Neural progenitor cell (in vitro differentiated cells): Measurements from ENCODE around the gene UBN2. TPM values are rescaled to one million over a fixed set of nuclear protein-coding genes. Genes with fewer than 3 reads are reported as not detected.

Source experiments
- DNase-seq: peaks from one replicate; pipeline ENCODE4 v3.0.0-alpha.2; 2016; ENCODE audit warnings: low spot score
- H2AFZ ChIP-seq: fragments of 200-600 bp; sonication (generic); replicated peaks from 2 replicates; pipeline ENCODE4 v1.6.1; 2016; ENCODE audit warnings: antibody characterized with exemption
- H3F3A ChIP-seq: fragments of 200-600 bp; sonication (generic); 2 replicates; pipeline ENCODE4 v1.6.1; 2016; ENCODE audit warnings: antibody characterized with exemption, low read depth
- H3K27ac ChIP-seq: fragments of 200-600 bp; sonication (generic); 2 replicates; pipeline ENCODE4 v1.5.1; 2016; ENCODE audit warnings: mild to moderate bottlenecking
- H3K27me3 ChIP-seq: fragments of 200-600 bp; sonication (generic); 2 replicates; pipeline ENCODE4 v1.6.1; 2016; ENCODE audit warnings: mild to moderate bottlenecking, moderate library complexity
- H3K36me3 ChIP-seq: fragments of 200-600 bp; sonication (generic); 2 replicates; pipeline ENCODE4 v1.5.1; 2016
- H3K4me1 ChIP-seq: fragments of 200-600 bp; sonication (generic); 2 replicates; pipeline ENCODE4 v1.6.1; 2016; ENCODE audit warnings: mixed run types
- H3K4me2 ChIP-seq: fragments of 200-600 bp; sonication (generic); 2 replicates; pipeline ENCODE4 v1.6.1; 2016
- H3K4me3 ChIP-seq: fragments of 200-600 bp; sonication (generic); 2 replicates; pipeline ENCODE4 v1.5.1; 2016
- H3K79me2 ChIP-seq: fragments of 200-600 bp; sonication (generic); 2 replicates; pipeline ENCODE4 v1.6.1; 2016; ENCODE audit warnings: low read depth
- H3K9ac ChIP-seq: fragments of 200-600 bp; sonication (generic); 2 replicates; pipeline ENCODE4 v1.6.1; 2016
- H3K9me3 ChIP-seq: fragments of 200-600 bp; sonication (generic); 2 replicates; pipeline ENCODE4 v1.5.1; 2016; ENCODE audit warnings: low read depth
- H4K20me1 ChIP-seq: fragments of 200-600 bp; sonication (generic); 2 replicates; pipeline ENCODE4 v1.6.1; 2016; ENCODE audit warnings: low read depth
- H3K27ac Mint-ChIP-seq: 3 replicates; pipeline ENCODE4 v1.8.0; 2021; ENCODE audit warnings: mixed read lengths
- H3K27me3 Mint-ChIP-seq: 2 replicates; pipeline ENCODE4 v1.8.0; 2022; ENCODE audit warnings: low read depth, mild to moderate bottlenecking, inconsistent platforms, moderate library complexity, mixed read lengths; ENCODE audit not compliant: insufficient read depth
- H3K36me3 Mint-ChIP-seq: 3 replicates; pipeline ENCODE4 v1.8.0; 2021; ENCODE audit warnings: mixed read lengths
- H3K4me1 Mint-ChIP-seq: 3 replicates; pipeline ENCODE4 v1.8.0; 2021; ENCODE audit warnings: mixed read lengths
- H3K4me3 Mint-ChIP-seq: 3 replicates; pipeline ENCODE4 v1.8.0; 2021; ENCODE audit warnings: mild to moderate bottlenecking, moderate library complexity, mixed read lengths
- H3K9me3 Mint-ChIP-seq: 3 replicates; pipeline ENCODE4 v1.8.0; 2020; ENCODE audit warnings: mixed read lengths
- CTCF ChIP-seq: fragments of 200-600 bp; sonication (generic); IDR thresholded peaks from 2 replicates; pipeline ENCODE4 v1.5.1; 2017; ENCODE audit warnings: antibody characterized with exemption, mild to moderate bottlenecking
- EZH2 ChIP-seq: fragments of 200-600 bp; sonication (generic); IDR thresholded peaks from 2 replicates; pipeline ENCODE4 v1.6.1; 2017; ENCODE audit warnings: antibody characterized with exemption, mild to moderate bottlenecking, moderate library complexity
- EZH2phosphoT487 ChIP-seq: fragments of 200-600 bp; sonication (generic); IDR thresholded peaks from 2 replicates; pipeline ENCODE4 v1.6.1; 2017; ENCODE audit warnings: antibody characterized with exemption
- total RNA-seq: library from RNA; depleted of rRNA; stranded (reverse); fragments of >200 nt; gene quantifications from 2 replicates; pipeline ENCODE4 v1.2.3, GENCODE V29; 2015; ENCODE audit warnings: low replicate concordance

The UBN2 gene
- total RNA-seq, 1 donor from 2014 or later, result 19.5 TPM

GRCh38 chr7:139286144-139286543 is 55.1 kb downstream of the UBN2 start:
- Histone ChIP-seq H3K27me3 (no peaks in the 10 kb centered on the region), H3K27ac (no peak overlapping the region), H4K20me1 (no peaks in the 10 kb centered on the region), H3K4me2 (no peak overlapping the region), H3K4me1 (no peaks in the 10 kb centered on the region), H3K36me3 (peaks cover 8% of the 10 kb centered on the region), H3K9me3 (no peaks in the 10 kb centered on the region), H3K4me3 (no peak overlapping the region), H3K9ac (no peak overlapping the region), H3F3A (no peaks in the 10 kb centered on the region), H3K79me2 (no peaks in the 10 kb centered on the region), H2AFZ (no peak overlapping the region)
- Mint-ChIP-seq H3K27me3 (peaks cover 3% of the 10 kb centered on the region), H3K36me3 (peaks cover 27% of the 10 kb centered on the region), H3K9me3 (no peaks in the 10 kb centered on the region), H3K4me1 (no peaks in the 10 kb centered on the region), H3K27ac (no peak overlapping the region), H3K4me3 (no peak overlapping the region)
- no peak for TF ChIP-seq CTCF
- no peak for TF ChIP-seq EZH2phosphoT487
- no peak for TF ChIP-seq EZH2
- DNase-seq, result no peak

GRCh38 chr7:139292821-139293220 is 61.8 kb downstream of the UBN2 start:
- H3K36me3 Mint-ChIP-seq, result peaks cover 12% of the 10 kb centered on the region
- no peaks in the 10 kb centered on the region for H3F3A ChIP-seq
- no peaks in the 10 kb centered on the region for H3K4me1 ChIP-seq
- H3K79me2 ChIP-seq, result no peaks in the 10 kb centered on the region
- no peak overlapping the region for H3K4me3 Mint-ChIP-seq
- H3K36me3 ChIP-seq, result no peaks in the 10 kb centered on the region
- no peak overlapping the region for H3K27ac ChIP-seq
- peaks cover 5% of the 10 kb centered on the region for H3K4me1 Mint-ChIP-seq
- H3K27me3 ChIP-seq, result no peaks in the 10 kb centered on the region
- TF ChIP-seq CTCF, result no peak
- no peak for TF ChIP-seq EZH2phosphoT487
- no peak overlapping the region for H3K4me3 ChIP-seq
- H2AFZ ChIP-seq, result no peak overlapping the region
- no peaks in the 10 kb centered on the region for H3K9me3 ChIP-seq
- H4K20me1 ChIP-seq, result no peaks in the 10 kb centered on the region
- H3K9me3 Mint-ChIP-seq, result no peaks in the 10 kb centered on the region
- H3K4me2 ChIP-seq, result no peak overlapping the region
- no peak for DNase-seq
- H3K27me3 Mint-ChIP-seq, result no peaks in the 10 kb centered on the region
- no peak overlapping the region for H3K9ac ChIP-seq
- no peak overlapping the region for H3K27ac Mint-ChIP-seq

GRCh38 chr7:139293534-139293933 is 62.5 kb downstream of the UBN2 start:
- Histone ChIP-seq H4K20me1 (no peaks in the 10 kb centered on the region), H3F3A (no peaks in the 10 kb centered on the region), H3K27me3 (no peaks in the 10 kb centered on the region), H3K4me3 (no peak overlapping the region), H3K27ac (no peak overlapping the region), H2AFZ (no peak overlapping the region), H3K9ac (no peak overlapping the region), H3K4me1 (no peaks in the 10 kb centered on the region), H3K4me2 (no peak overlapping the region), H3K9me3 (no peaks in the 10 kb centered on the region), H3K36me3 (no peaks in the 10 kb centered on the region), H3K79me2 (no peaks in the 10 kb centered on the region)
- Mint-ChIP-seq H3K9me3 (no peaks in the 10 kb centered on the region), H3K27ac (no peak overlapping the region), H3K36me3 (peaks cover 6% of the 10 kb centered on the region), H3K27me3 (no peaks in the 10 kb centered on the region), H3K4me1 (peaks cover 8% of the 10 kb centered on the region), H3K4me3 (no peak overlapping the region)
- no peak for DNase-seq
- no peak for TF ChIP-seq EZH2phosphoT487
- TF ChIP-seq EZH2, result no peak
- no peak for TF ChIP-seq CTCF

- Mint-ChIP-seq H3K4me3 (no peak overlapping the region), H3K9me3 (no peaks in the 10 kb centered on the region), H3K27ac (no peak overlapping the region), H3K27me3 (no peaks in the 10 kb centered on the region), H3K4me1 (peaks cover 8% of the 10 kb centered on the region), H3K36me3 (peaks cover 5% of the 10 kb centered on the region)
- no peak overlapping the region for H3K9ac ChIP-seq
- no peak overlapping the region for H3K4me3 ChIP-seq
- H3K9me3 ChIP-seq, result no peaks in the 10 kb centered on the region
- TF ChIP-seq EZH2phosphoT487 (no peak), EZH2 (no peak), CTCF (no peak)
- H3K27me3 ChIP-seq, result no peaks in the 10 kb centered on the region
- H3K36me3 ChIP-seq, result no peaks in the 10 kb centered on the region
- no peak for DNase-seq
- no peaks in the 10 kb centered on the region for H4K20me1 ChIP-seq
- H3K4me1 ChIP-seq, result no peaks in the 10 kb centered on the region
- H3K27ac ChIP-seq, result no peak overlapping the region
- no peaks in the 10 kb centered on the region for H3F3A ChIP-seq
- H2AFZ ChIP-seq, result no peak overlapping the region
- H3K4me2 ChIP-seq, result no peak overlapping the region
- H3K79me2 ChIP-seq, result no peaks in the 10 kb centered on the region
Observed at GRCh38 chr7:139294241-139294640, 63.2 kb downstream of the UBN2 start.
